Putamen (tissue), 1 donor: Measurements from ENCODE around the gene OCLN.
"Not testable (repeated sequence)": the region's sequence is repeated elsewhere in the genome, so short reads cannot be mapped to it uniquely, and the experiment has no call there.

Experiments
- DNase-seq: peaks from one replicate; pipeline ENCODE4 v3.0.0-alpha.2; 2016; ENCODE audit warnings: low spot score

Gene OCLN

DNA sequence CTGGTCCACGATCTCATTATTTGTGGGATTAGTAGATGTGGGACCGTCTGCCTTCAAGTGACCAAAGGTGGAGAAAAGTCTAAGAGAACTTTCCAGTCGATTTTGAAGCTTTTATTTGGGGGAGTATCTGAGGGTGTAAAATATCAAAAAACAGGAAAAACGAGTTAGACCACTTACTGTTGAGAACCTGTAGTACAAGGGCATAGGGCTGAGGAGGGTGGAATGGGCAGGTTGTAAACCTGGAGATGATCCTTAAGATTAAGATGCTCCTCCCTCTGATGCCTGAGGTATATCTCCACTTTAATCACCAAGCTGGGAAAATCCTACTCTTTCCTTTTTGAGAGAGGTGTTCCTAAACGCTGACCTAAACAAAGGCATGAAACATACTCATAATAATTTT is 35.4 kb downstream of the OCLN start:
- no peak for DNase-seq

- no peak for DNase-seq
These were observed 36.0 kb downstream of the OCLN start for GRCh38 chr5:69528609-69529008.

DNA sequence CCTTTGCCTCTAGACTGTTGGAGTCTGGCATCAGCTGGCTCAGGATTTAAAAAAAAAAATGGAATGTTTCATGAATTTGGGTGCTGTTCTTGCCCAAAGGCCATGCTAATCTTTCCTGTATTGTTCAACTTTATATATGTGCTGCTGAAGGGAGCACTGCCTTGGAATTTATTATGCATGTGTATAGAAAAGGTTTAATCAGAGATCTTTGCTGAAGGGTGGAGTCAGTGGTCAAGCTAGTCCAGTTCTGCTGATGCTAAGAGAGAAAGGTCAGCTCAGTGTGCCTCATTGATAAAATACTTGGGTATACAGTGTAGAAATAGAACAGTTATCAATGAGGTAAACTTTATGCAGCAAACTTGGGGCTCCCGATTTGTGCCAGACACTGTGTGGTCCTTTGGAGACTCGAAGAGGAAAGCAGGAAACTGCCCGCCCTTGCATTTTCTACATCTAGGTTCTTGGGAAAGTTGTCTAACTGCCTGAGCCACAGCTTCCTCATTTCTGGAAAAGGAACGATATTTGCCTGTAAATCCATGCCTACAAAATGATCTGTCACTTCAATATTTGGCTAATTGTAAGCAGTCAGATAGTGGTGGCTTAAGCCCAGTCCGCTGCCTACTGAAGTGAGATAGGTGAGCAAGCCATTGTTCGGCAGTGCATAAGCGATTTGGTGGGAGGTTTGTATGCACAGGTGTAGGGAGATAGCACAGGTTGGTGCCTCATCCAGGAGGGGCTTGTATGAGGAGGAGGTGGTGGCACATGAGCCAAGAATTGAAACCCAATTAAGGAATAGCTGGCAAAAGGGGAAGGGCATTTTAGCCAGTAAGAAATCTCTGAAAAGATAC is 38.2 kb downstream of the OCLN start:
- DNase-seq, result no peak

GRCh38 chr5:69531406-69531801 is 38.8 kb downstream of the OCLN start:
- no peak for DNase-seq

DNA sequence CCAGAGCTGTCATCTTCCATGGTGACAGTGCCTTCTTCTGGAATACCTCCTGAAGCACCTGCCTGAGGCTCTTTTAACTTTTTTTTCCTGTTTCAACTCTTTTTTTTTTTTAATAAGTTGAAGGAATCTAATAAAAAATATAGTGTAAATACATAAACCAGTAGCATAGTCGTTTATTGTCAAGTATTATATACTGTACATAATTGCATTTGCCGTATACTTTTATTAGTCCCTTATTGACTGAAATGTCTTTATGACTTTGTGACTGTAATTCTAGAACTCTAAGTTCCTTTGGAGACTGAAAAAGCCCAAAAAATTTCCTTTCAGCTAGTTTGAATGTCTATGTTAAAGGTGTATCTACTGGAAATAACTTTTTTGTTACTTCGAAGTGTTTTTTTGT is 45.3 kb downstream of the OCLN start:
- not testable (repeated sequence) for DNase-seq

DNA sequence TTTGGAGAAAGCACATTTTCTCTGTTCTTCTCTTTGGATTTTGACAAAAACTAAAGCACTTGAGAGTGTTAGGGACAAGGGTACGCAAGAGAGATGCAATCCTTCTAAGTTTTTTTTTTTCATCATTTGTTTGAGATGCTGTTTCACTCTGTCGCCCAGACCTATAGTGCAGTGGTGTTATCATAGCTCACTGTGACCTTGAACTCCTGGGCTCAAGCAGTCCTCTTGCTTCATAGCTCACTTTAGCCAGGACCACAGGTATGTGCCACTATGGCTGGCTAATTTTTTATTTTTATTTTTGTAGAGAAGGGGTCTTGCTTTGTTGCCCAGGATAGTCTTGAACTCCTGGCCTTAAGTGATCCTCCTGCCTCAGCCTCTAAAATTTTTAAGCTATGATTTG is 46.1 kb downstream of the OCLN start:
- DNase-seq, result not testable (repeated sequence)

- not testable (repeated sequence) for DNase-seq
These were observed 48.8 kb downstream of the OCLN start for GRCh38 chr5:69541347-69541746.

GRCh38 chr5:69542838-69543618 is 50.4 kb downstream of the OCLN start:
- not testable (repeated sequence) for DNase-seq

- DNase-seq, result not testable (repeated sequence)
These were observed 52.0 kb downstream of the OCLN start for GRCh38 chr5:69544602-69545001.

DNA sequence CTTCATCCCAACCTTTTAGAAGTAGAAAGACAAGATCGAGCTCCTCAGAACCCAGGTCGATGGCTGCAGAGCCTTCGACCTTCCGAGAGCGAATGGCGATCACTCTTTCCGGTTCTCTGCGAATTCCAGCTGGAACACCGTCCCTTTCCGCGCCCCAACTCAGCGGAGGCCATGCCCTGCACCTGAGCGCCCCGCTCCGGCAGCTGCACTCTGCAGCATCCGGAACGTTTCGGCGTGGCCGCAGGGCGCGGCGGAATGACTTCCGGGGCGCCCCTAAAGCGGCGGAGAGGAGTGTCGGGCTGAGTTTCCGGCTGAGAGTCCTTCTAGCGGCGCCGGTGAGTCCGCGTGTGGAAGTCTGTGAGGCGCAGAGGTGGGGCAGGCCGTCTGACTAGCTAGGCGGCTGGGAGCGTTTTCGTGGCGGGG is 67.3 kb downstream of the OCLN start, which contains the start of gene GTF2H2C:
GTF2H2C (plus strand) TSS at position 284 of the 423 bp plus-strand sequence. CDS start 4,942 bp downstream, outside the sequence.
- peak; percentile 72 for DNase-seq

- DNase-seq, result not testable (repeated sequence)
These were observed 68.2 kb downstream of the OCLN start for GRCh38 chr5:69560587-69561431.

GRCh38 chr5:69566172-69566571 is 73.6 kb downstream of the OCLN start:
- not testable (repeated sequence) for DNase-seq

DNA sequence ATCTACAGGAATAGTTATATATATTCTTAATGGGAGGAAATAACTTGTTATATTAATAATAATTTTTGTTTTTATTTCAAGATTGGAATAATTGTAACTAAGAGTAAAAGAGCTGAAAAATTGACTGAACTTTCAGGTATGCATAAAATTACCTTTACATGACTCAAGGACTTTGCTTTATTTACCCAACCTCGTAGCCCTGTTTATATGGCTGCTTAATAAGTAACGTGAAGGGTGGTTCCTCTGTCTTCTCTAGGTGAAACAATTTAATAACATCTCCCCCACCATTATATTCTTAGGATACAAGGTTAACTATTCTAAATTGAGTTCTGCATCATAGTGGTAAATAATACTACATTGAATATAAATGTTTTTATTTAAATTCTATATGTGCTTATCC is 75.5 kb downstream of the OCLN start:
- DNase-seq, result not testable (repeated sequence)

GRCh38 chr5:69583356-69583755 is 90.8 kb downstream of the OCLN start:
- not testable (repeated sequence) for DNase-seq

- DNase-seq, result not testable (repeated sequence)
These were observed 103.7 kb downstream of the OCLN start for GRCh38 chr5:69596114-69596840.

DNA sequence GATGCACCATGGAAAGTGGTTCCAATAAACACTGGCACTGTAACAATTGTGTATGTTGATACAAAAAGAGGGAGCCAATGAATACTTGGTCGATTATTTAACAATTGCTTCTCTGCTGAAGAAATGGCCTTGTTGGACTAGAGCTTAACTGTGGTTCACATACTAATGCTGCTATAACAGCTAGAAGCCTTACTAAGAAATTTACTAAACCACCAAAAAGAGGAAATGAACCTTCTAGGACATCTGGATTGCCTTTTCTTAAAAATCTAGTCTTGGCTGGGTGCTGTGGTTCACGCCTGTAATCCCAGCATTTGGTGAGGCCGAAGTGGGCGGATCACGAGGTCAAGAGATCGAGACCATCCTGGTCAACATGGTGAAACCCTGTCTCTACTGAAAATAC is 109.4 kb downstream of the OCLN start:
- DNase-seq, result not testable (repeated sequence)

GRCh38 chr5:69606839-69607238 is 114.2 kb downstream of the OCLN start:
- not testable (repeated sequence) for DNase-seq
